HG03521 (cell line): ENCODE data around the gene ANKRD6.

Experiments used
- ATAC-seq: cut with Tn5 transposase; IDR thresholded peaks from one replicate; pipeline ENCODE4 v1.9.1; 2021; ENCODE audit warnings: mild to moderate bottlenecking, moderate library complexity; ENCODE audit not compliant: unreplicated experiment

ANKRD6 gene

GRCh38 chr6:89464295-89464694, 31.3 kb downstream of the ANKRD6 start:
- no peak for ATAC-seq

- ATAC-seq = no peak
Observed at GRCh38 chr6:89467437-89467836, 34.5 kb downstream of the ANKRD6 start.

DNA sequence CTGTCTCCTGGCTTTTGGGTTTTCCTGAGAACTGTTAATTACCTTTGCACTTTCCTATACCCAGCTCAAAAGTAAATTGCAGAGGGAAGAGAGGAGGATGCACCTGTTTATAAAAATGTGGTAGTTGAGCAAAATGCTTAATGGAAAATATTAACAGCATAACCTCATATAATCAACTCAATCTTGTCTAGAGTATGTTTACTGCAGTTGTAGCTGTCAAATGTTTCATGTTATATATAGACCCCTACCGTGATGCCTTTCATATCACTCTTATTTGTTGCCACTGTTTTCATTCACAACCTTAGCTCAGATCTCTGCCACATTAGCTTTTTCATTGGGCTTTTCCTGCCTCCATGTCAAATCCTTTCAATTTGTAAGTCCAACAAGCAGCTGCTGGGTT, 36.0 kb downstream of the ANKRD6 start:
- no peak for ATAC-seq

GRCh38 chr6:89471287-89471867, 38.4 kb downstream of the ANKRD6 start:
- no peak for ATAC-seq

DNA sequence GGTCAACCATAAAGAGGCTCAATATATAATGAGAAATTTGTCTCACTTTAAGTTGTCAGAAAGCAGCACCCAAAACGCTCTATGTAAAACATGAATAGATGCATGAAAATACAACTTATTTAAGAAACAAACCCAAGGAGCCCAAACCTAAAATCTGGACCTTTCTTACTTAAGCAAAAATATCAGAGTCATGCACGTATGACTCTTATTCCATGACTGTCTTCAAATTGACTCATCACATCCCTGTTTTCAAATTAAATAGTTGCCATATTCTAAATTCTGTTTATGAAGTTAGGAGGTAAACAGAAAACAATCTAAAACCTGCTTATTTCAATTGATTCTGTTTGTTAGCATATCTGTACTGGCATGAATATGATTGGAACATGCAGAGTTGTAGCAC, 42.1 kb downstream of the ANKRD6 start:
- ATAC-seq = no peak

GRCh38 chr6:89475634-89476033, 42.7 kb downstream of the ANKRD6 start:
- no peak for ATAC-seq

DNA sequence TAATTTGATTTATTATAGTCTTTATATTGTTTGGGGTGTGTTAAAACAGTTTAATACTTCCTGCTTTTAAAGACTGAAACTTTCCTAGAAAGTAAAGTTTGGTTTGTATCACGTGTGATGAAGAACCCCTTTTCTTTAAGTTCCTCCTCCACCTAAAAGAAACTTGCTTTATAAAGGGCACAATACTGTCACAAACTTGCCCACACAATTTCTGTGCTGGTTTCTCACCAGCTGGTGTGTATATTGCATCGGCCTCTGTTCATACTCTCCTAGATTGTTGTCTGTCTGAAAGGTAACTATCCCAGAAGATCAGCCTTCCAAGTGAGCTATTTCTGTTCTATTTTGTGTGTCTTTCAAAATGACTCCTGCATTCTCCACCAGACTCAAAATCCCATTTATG, 46.9 kb downstream of the ANKRD6 start:
- no peak for ATAC-seq

DNA sequence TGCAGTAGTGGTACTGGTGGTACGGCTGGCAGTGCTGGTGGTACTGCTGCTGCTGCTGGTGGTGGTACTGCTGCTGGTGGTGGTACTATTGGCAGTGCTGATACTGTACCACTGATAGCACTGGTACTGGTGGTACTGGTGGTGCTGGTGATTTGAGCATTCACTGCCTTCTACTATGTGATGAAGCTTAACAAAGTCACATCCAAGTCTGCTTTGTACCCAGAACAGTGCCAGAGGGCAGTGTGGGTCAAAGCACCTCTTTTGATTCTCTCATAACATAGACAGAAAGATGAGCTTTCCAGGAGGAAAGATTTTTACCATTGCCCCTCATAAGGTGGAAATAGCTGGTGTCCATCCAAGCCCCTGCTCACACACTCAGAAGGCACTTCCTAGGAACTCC, 48.7 kb downstream of the ANKRD6 start:
- no peak for ATAC-seq

DNA sequence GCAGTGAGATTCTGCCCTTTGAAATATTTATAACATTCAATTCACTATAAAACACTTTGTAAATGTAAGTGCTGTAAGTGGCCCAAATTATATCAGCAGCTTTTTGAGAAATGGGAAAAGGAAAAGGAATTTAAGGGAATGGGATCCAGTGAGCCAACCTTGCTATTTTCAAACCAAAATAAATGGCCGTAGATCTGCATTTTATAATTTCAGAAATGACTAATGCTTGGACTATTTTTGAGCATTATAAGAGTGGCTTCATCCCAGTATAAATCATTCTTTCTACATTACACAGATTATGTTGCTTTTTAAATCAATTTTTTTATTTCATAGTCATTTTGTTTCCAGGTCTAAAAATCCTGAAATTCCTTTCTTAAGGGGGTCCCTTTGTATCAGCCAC, 49.2 kb downstream of the ANKRD6 start:
- ATAC-seq = no peak

DNA sequence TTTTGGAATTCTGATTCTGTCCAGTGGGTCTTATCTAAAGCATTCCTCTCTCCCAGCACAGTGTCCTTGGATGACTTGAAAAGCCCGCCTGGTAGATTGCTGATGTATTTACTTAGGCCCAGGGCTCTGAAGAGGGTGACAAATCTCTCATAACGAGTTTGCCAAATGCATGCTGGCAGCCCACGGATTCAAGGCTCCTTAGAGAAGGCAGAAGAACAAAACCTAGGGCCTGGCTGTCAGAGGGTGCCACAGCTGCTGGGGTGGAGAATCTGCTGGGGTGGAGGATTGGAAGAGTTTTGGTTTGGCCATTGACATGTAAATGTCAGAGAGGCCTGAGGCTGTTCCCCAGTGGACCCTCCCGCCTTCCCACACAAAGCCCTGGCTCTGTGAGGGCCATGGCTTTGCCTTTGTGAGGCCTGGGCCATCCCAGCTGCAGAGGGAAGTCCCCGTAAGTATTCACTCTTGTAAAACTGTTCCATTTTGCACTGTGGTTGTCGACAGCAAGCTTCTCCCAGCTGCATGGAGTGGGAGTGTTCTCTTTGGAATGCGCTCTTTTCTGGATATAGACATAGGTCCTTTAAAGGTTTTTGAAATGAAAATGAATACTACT, 50.3 kb downstream of the ANKRD6 start:
- ATAC-seq = no peak

DNA sequence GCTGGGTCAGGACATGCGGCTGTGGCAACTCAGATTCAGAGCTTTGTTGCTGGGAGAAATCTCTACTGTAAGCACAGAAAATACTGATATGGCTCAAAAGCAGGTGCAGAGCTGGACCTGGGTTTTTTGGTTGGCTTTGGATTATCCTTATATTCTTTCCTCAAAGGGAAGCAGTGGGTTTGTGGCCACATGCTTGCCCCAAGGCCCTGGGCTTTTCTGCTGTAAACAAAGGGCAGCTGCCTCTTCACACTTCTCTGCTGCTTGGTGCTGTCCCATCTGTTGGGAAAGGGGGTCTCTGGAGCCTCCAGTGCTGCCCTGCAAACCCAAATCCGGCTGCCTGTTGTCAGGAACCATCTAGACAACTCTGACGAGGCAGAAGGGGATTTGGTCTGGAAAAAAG, 52.4 kb downstream of the ANKRD6 start:
- ATAC-seq = no peak

DNA sequence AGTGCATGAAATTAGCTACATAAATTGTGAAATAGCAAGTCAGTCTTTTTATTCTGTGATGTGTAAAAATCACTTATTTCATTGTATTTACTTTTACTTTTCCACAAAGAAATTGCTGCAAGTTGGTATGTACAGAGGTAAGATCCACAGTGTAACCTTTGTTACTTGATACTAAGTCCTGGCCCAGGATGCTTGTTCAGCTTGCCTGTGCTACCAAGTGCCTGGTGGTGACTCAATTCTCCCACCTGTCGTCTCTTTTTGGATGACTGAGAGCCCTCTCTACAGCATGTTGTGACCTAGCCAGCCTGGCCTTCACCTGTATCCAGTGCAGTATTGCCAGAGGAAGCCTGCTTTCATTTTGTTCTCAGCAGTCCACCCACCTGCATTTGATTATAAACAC, 54.9 kb downstream of the ANKRD6 start:
- no peak for ATAC-seq

DNA sequence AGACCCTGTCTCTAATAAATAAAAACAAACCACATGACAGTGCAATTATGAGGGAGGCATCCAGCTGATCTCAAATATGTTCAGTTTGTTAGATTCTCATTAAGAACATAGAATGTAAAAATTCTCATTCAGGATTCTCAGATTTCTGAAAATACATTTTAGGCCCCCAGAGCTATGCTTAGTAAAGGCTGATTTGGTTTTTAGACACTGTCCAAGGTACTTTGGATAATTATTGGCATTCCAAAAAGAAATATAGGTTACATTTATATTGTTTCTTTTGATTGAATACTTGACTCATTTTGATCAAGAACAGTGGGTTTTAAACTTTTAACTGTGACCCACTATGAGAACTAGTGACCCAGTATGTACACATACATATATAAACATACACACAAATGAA, 55.5 kb downstream of the ANKRD6 start:
- no peak for ATAC-seq

DNA sequence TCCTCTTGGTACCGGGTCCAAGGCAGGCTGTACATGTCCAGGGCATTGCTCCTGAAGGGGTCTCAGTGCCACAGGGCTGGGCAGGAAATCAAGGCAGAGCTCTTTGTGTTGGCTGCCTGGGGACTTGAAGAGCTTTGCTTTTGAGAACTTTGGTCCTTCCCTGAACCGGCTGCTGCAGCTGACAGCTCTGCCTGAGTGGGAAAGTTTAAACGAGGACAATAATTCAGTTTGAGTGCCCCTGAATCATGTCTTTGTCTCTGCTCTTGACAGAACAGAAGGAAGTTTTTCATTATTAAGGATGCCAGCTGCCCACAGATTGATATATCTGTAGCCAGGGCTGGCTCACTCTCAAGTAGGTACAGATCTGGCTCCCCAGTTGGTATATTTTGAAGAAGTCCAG, 56.1 kb downstream of the ANKRD6 start:
- ATAC-seq = no peak

DNA sequence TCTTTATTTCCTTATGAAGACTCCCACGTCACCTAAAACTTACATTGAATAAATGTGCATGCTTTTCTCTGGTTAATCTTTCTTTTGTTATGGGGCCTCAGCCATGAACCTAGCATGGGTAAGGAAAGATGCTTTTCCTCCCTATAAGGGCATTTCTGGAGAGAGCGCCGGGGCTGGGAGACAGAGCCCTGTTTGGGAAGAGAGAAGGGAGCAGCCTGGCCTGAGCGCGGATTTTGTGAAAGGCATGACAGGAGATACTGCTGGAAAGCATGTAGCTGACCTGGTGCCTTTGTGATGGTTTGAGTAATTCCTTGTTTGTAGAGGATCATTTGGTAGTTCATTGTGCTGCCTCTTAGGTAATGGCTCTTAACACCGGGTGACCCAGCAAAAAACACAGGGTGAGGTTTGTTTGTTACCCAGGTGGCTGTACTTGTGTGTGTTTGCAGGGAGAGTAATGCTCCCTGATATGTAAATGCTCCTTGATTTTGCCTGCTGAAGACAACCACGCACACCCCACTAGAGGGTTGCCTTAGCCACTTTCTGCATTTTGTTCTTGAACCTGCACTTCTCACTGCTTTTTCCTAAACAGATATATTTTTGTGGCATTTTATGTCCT, 59.2 kb downstream of the ANKRD6 start:
- no peak for ATAC-seq

GRCh38 chr6:89494131-89494793, 61.3 kb downstream of the ANKRD6 start:
- no peak for ATAC-seq

GRCh38 chr6:89495961-89496535, 63.1 kb downstream of the ANKRD6 start:
- no peak for ATAC-seq

GRCh38 chr6:89500611-89501010, 67.7 kb downstream of the ANKRD6 start:
- ATAC-seq = no peak

- no peak for ATAC-seq
Observed at GRCh38 chr6:89501222-89501621, 68.3 kb downstream of the ANKRD6 start.

DNA sequence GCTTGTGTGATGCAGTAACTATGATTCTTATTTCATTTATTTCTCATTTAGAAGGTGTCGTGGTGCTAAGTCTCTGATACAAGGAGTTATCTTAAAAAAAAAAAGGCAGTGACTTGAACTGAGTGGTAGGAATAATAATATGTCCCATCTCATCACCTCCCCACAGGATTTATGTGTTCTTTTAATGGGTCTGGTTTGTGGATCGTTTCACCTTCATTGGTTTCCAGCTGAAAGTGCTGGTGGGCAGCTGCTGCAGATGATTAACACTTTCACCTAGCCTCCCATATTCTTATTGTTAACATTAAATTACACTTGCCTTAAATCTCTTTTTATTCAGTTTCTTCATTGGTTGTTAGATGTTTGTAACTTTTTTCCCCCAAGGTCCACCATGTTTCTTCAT, 68.8 kb downstream of the ANKRD6 start:
- ATAC-seq = no peak

DNA sequence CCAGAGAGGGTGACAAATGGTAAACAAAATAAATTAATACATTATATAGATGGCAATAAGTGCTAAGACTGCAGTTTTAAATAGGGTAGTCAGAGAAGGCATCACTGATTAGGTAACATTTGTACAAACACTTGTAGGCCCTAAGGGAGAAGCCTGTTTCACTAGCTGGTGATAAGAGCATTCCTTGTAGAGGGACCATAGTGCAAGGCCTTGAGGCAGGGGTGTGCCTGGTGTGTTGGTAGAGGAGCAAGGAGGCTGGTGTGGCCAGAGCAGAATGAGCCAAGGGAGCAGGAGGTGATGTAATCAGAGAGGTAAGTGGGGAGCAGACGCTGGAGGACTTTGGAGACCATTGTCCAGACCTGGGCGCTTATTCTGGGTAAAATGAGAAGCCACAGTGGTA, 70.7 kb downstream of the ANKRD6 start:
- no peak for ATAC-seq

DNA sequence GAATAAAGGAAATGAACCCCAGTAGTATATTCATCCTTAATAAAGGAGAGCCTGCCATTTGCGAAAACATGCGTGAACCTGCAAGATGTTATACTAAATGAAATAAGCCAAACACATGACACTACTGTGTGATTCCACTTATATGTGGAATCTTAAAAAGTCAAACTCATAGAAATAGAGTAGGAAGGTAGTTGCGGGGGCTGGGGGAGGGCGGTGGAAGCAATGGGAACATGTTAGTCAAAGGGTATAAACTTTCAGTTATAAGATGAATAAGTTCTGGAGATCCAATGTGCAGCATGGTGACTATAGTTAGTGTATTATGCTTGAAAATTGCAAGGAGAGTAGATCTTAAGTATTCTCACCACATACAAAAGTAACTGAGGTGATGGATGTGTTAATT, 72.9 kb downstream of the ANKRD6 start:
- ATAC-seq = no peak
